ENCODE measurements around the gene DPY19L1. TPM values are rescaled to one million over a fixed set of nuclear protein-coding genes. Genes with fewer than 3 reads are reported as not detected.
"Not testable (repeated sequence)": the region's sequence is repeated elsewhere in the genome, so short reads cannot be mapped to it uniquely, and the experiment has no call there.

The DPY19L1 gene
- total RNA-seq, 4 donors from 2014 or later, result 3.5 to 7.8 (median 5.0) TPM

- TF ChIP-seq, protein P1, sequence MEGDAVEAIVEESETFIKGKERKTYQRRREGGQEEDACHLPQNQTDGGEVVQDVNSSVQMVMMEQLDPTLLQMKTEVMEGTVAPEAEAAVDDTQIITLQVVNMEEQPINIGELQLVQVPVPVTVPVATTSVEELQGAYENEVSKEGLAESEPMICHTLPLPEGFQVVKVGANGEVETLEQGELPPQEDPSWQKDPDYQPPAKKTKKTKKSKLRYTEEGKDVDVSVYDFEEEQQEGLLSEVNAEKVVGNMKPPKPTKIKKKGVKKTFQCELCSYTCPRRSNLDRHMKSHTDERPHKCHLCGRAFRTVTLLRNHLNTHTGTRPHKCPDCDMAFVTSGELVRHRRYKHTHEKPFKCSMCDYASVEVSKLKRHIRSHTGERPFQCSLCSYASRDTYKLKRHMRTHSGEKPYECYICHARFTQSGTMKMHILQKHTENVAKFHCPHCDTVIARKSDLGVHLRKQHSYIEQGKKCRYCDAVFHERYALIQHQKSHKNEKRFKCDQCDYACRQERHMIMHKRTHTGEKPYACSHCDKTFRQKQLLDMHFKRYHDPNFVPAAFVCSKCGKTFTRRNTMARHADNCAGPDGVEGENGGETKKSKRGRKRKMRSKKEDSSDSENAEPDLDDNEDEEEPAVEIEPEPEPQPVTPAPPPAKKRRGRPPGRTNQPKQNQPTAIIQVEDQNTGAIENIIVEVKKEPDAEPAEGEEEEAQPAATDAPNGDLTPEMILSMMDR (IDR thresholded peaks at IDR 0.05 in 4 of 5, conservative IDR thresholded peaks at IDR 0.05 in 1 of 5), result no peak
- no peak for TF ChIP-seq POLR2A (IDR thresholded peaks at IDR 0.05)
- Histone ChIP-seq H3K36me3 (no peaks in the 10 kb centered on the region), H3K27me3 (no peaks in the 10 kb centered on the region), H3K27ac (no peak overlapping the region), H3K9me3 (no peaks in the 10 kb centered on the region), H3K4me3 (no peak overlapping the region), H3K4me1 (no peaks in the 10 kb centered on the region)
- no peak for ATAC-seq
- DNase-seq, result no peak
- intact Hi-C loops (cut with DNase I; ENCODE audit: low total_unique reads), result no loop called here
- in situ Hi-C loops (cut with MboI; ENCODE audit: low sequenced_read_pairs in 4 of 4), result no loop called here
Measured at GRCh38 chr7:34931739-34932138, 105.5 kb downstream of the DPY19L1 start.

DNA sequence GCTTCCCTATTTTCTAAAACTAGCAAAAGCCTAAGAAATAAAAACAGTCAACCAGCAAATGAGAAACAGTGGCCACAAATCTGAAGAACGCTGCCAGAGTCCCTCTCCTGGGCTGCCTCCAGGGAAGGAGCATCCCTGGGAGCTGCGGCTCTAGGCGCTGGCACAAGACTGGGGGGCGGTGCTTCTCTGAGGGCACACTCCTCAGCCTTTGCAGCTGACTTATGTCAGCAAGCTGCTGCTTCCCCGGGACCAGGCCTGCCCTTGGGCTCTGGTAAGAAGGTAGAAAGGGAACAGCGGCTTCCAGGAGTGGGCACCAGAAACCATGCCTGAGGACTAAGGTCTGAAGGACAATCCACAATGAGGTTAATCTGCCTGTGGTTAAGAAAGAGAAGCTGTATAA lies 107.5 kb downstream of the DPY19L1 start:
- H3K9me3 ChIP-seq; H3K27ac ChIP-seq; H3K4me3 ChIP-seq; H3K27me3 ChIP-seq; in situ Hi-C loops (cut with MboI; ENCODE audit: low sequenced_read_pairs in 4 of 4); H3K4me1 ChIP-seq; ATAC-seq; H3K36me3 ChIP-seq; intact Hi-C loops (cut with DNase I; ENCODE audit: low total_unique reads); DNase-seq: not testable (repeated sequence)

- TF ChIP-seq, protein P1 (IDR thresholded peaks at IDR 0.05 in 4 of 5, conservative IDR thresholded peaks at IDR 0.05 in 1 of 5), result no peak
- no peak for TF ChIP-seq POLR2A (IDR thresholded peaks at IDR 0.05)
- DNase-seq (no peak), ATAC-seq (no peak)
- in situ Hi-C loops (cut with MboI; ENCODE audit: low sequenced_read_pairs in 4 of 4) (no loop called here), intact Hi-C loops (cut with DNase I; ENCODE audit: low total_unique reads) (no loop called here)
- Histone ChIP-seq H3K4me3 (no peak overlapping the region), H3K27ac (no peak overlapping the region), H3K9me3 (no peaks in the 10 kb centered on the region), H3K27me3 (no peaks in the 10 kb centered on the region), H3K4me1 (no peaks in the 10 kb centered on the region), H3K36me3 (no peaks in the 10 kb centered on the region)
Measured at GRCh38 chr7:34928560-34928959, 108.7 kb downstream of the DPY19L1 start.

DNA sequence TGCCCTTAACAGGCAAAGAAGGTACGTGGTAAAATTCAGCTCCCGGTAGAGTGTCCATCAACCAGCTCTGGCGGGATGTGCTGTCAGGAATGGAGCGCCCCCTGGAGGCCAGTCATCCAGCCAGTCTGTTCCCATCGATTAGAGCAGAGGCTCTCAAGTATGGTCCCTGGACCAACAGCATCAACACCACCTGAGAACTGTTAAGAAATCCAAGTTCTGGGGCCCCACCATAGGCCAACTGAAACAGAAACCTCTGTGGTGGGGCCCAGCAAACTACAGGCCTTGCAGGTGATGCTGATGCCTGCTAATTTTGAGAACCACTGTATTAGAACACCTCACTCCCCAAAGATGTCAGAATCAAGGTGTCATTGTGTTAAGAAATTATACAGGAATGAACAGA lies 109.2 kb downstream of the DPY19L1 start:
- H3K4me1 ChIP-seq, result no peaks in the 10 kb centered on the region
- no peaks in the 10 kb centered on the region for H3K27me3 ChIP-seq
- H3K27ac ChIP-seq, result no peak overlapping the region
- in situ Hi-C loops (cut with MboI; ENCODE audit: low sequenced_read_pairs in 4 of 4), result no loop called here
- H3K9me3 ChIP-seq, result no peaks in the 10 kb centered on the region
- H3K4me3 ChIP-seq, result no peak overlapping the region
- ATAC-seq, result no peak
- no peaks in the 10 kb centered on the region for H3K36me3 ChIP-seq
- intact Hi-C loops (cut with DNase I; ENCODE audit: low total_unique reads), result no loop called here
- TF ChIP-seq, protein P1 (IDR thresholded peaks at IDR 0.05 in 4 of 5, conservative IDR thresholded peaks at IDR 0.05 in 1 of 5), result peak in 1 of 5 experiments; percentile 39
- no peak for TF ChIP-seq POLR2A (IDR thresholded peaks at IDR 0.05)
- DNase-seq, result no peak

- H3K4me1 ChIP-seq; H3K4me3 ChIP-seq; DNase-seq; ATAC-seq; intact Hi-C loops (cut with DNase I; ENCODE audit: low total_unique reads); H3K27me3 ChIP-seq; H3K27ac ChIP-seq; in situ Hi-C loops (cut with MboI; ENCODE audit: low sequenced_read_pairs in 4 of 4); H3K36me3 ChIP-seq; H3K9me3 ChIP-seq: not testable (repeated sequence)
Measured at GRCh38 chr7:34920470-34920869, 116.8 kb downstream of the DPY19L1 start.

GRCh38 chr7:34919038-34919437 lies 118.2 kb downstream of the DPY19L1 start:
- DNase-seq; ATAC-seq; H3K4me1 ChIP-seq; H3K4me3 ChIP-seq; H3K9me3 ChIP-seq; H3K27me3 ChIP-seq; H3K36me3 ChIP-seq; H3K27ac ChIP-seq; intact Hi-C loops (cut with DNase I; ENCODE audit: low total_unique reads); in situ Hi-C loops (cut with MboI; ENCODE audit: low sequenced_read_pairs in 4 of 4): not testable (repeated sequence)

DNA sequence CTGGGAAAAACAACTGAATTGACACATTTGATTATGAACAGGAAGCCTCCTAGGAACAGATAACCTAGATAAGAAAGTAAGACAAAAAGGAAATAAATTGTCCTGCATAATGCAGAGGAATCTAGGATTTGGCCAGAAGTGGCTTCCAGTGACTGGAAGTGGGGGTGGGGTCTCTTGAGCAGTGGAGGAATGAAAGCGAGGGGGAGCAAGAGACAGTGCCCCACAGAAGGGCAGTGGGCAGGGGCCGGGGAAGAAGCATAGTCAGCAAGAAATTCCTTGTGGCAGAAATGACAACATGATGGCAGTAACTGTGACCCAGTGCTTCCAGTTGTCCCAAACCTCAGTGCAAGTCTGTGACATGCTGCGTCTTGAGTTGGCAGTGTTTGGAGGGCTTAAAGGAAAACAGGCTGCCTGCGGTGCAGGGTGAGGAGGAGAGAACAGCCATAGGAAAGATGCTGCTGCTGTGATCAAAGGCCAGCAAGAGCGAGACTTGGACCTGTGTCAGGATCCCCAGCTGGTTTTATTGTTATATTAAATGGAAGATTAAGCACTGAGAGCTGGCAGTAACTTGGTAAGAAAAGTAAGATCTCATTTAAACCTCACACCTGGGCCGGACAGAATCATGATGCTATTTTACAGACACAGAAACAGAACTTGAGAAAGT lies 119.0 kb downstream of the DPY19L1 start:
- H3K36me3 ChIP-seq; H3K27ac ChIP-seq; H3K4me1 ChIP-seq; intact Hi-C loops (cut with DNase I; ENCODE audit: low total_unique reads); H3K27me3 ChIP-seq; H3K4me3 ChIP-seq; H3K9me3 ChIP-seq; in situ Hi-C loops (cut with MboI; ENCODE audit: low sequenced_read_pairs in 4 of 4); DNase-seq: not testable (repeated sequence)
- peak; percentile 27 to 36 for ATAC-seq

- ATAC-seq; intact Hi-C loops (cut with DNase I; ENCODE audit: low total_unique reads); H3K27me3 ChIP-seq; DNase-seq; in situ Hi-C loops (cut with MboI; ENCODE audit: low sequenced_read_pairs in 4 of 4); H3K36me3 ChIP-seq; H3K4me3 ChIP-seq; H3K27ac ChIP-seq; H3K9me3 ChIP-seq; H3K4me1 ChIP-seq: not testable (repeated sequence)
Measured at GRCh38 chr7:34917515-34917914, 119.8 kb downstream of the DPY19L1 start.
